ENCODE results near the gene KRT3.
"Not testable (repeated sequence)": the region's sequence is repeated elsewhere in the genome, so short reads cannot be mapped to it uniquely, and the experiment has no call there.

KRT3 gene

GRCh38 chr12:52771505-52771904 lies 24.4 kb downstream of the KRT3 start:
- Mint-ChIP-seq H3K36me3 (no peaks in the 10 kb centered on the region), H3K27ac (no peak overlapping the region), H3K27me3 (peaks cover 42% of the 10 kb centered on the region), H3K9me3 (no peaks in the 10 kb centered on the region), H3K4me3 (no peak overlapping the region), H3K4me1 (no peaks in the 10 kb centered on the region)
- no peak for ATAC-seq

- no peaks in the 10 kb centered on the region for H3K36me3 Mint-ChIP-seq
- H3K4me1 Mint-ChIP-seq: no peaks in the 10 kb centered on the region
- H3K27ac Mint-ChIP-seq: no peak overlapping the region
- H3K4me3 Mint-ChIP-seq: no peak overlapping the region
- no peaks in the 10 kb centered on the region for H3K9me3 Mint-ChIP-seq
- peaks cover 43% of the 10 kb centered on the region for H3K27me3 Mint-ChIP-seq
- ATAC-seq: no peak
Measured at GRCh38 chr12:52771088-52771487, 24.8 kb downstream of the KRT3 start.

- Mint-ChIP-seq H3K4me1 (no peaks in the 10 kb centered on the region), H3K36me3 (no peaks in the 10 kb centered on the region), H3K9me3 (no peaks in the 10 kb centered on the region), H3K27ac (no peak overlapping the region), H3K4me3 (no peak overlapping the region), H3K27me3 (peaks cover 42% of the 10 kb centered on the region)
- no peak for ATAC-seq
Measured at GRCh38 chr12:52769946-52770345, 26.0 kb downstream of the KRT3 start.

GRCh38 chr12:52769354-52769753 lies 26.6 kb downstream of the KRT3 start:
- H3K27ac Mint-ChIP-seq: no peak overlapping the region
- H3K9me3 Mint-ChIP-seq: no peaks in the 10 kb centered on the region
- H3K27me3 Mint-ChIP-seq: peaks cover 42% of the 10 kb centered on the region

GRCh38 chr12:52768479-52769200 lies 27.3 kb downstream of the KRT3 start:
- Mint-ChIP-seq H3K9me3 (no peaks in the 10 kb centered on the region), H3K4me1 (no peaks in the 10 kb centered on the region), H3K4me3 (no peak overlapping the region), H3K36me3 (no peaks in the 10 kb centered on the region), H3K27ac (no peak overlapping the region), H3K27me3 (peaks cover 42% of the 10 kb centered on the region)
- no peak for ATAC-seq

More at GRCh38 chr12:52769354-52769753, 26.6 kb downstream of the KRT3 start:
- ATAC-seq: no peak
- no peaks in the 10 kb centered on the region for H3K36me3 Mint-ChIP-seq
- no peak overlapping the region for H3K4me3 Mint-ChIP-seq
- H3K4me1 Mint-ChIP-seq: no peaks in the 10 kb centered on the region

- ATAC-seq: no peak
- Mint-ChIP-seq H3K4me3 (no peak overlapping the region), H3K4me1 (no peaks in the 10 kb centered on the region), H3K36me3 (no peaks in the 10 kb centered on the region), H3K9me3 (no peaks in the 10 kb centered on the region), H3K27me3 (peaks cover 42% of the 10 kb centered on the region), H3K27ac (no peak overlapping the region)
Measured at GRCh38 chr12:52767427-52767826, 28.5 kb downstream of the KRT3 start.

- ATAC-seq: no peak
- Mint-ChIP-seq H3K27me3 (peaks cover 42% of the 10 kb centered on the region), H3K36me3 (no peaks in the 10 kb centered on the region), H3K4me1 (no peaks in the 10 kb centered on the region), H3K27ac (no peak overlapping the region), H3K9me3 (no peaks in the 10 kb centered on the region), H3K4me3 (no peak overlapping the region)
Measured at GRCh38 chr12:52767020-52767379, 28.9 kb downstream of the KRT3 start.

- ATAC-seq: no peak
Measured at GRCh38 chr12:52766351-52767019, 29.4 kb downstream of the KRT3 start.

GRCh38 chr12:52765702-52766101 lies 30.2 kb downstream of the KRT3 start:
- Mint-ChIP-seq H3K4me1 (no peaks in the 10 kb centered on the region), H3K27ac (no peak overlapping the region), H3K36me3 (no peaks in the 10 kb centered on the region), H3K27me3 (peaks cover 35% of the 10 kb centered on the region), H3K4me3 (no peak overlapping the region), H3K9me3 (peaks cover 1% of the 10 kb centered on the region)
- ATAC-seq: no peak

More at GRCh38 chr12:52766351-52767019, 29.4 kb downstream of the KRT3 start:
- peaks cover 42% of the 10 kb centered on the region for H3K27me3 Mint-ChIP-seq
- no peaks in the 10 kb centered on the region for H3K9me3 Mint-ChIP-seq
- H3K27ac Mint-ChIP-seq: no peak overlapping the region
- no peaks in the 10 kb centered on the region for H3K36me3 Mint-ChIP-seq
- no peaks in the 10 kb centered on the region for H3K4me1 Mint-ChIP-seq
- H3K4me3 Mint-ChIP-seq: no peak overlapping the region

- peaks cover 2% of the 10 kb centered on the region for H3K9me3 Mint-ChIP-seq
- ATAC-seq: no peak
- peaks cover 30% of the 10 kb centered on the region for H3K27me3 Mint-ChIP-seq
- H3K4me1 Mint-ChIP-seq: no peaks in the 10 kb centered on the region
- H3K4me3 Mint-ChIP-seq: no peak overlapping the region
- no peak overlapping the region for H3K27ac Mint-ChIP-seq
- H3K36me3 Mint-ChIP-seq: no peaks in the 10 kb centered on the region
Measured at GRCh38 chr12:52763991-52764390, 31.9 kb downstream of the KRT3 start.

GRCh38 chr12:52763036-52763659 lies 32.8 kb downstream of the KRT3 start:
- no peak for ATAC-seq
- no peak overlapping the region for H3K27ac Mint-ChIP-seq
- no peak overlapping the region for H3K4me3 Mint-ChIP-seq
- peaks cover 24% of the 10 kb centered on the region for H3K27me3 Mint-ChIP-seq
- peaks cover 2% of the 10 kb centered on the region for H3K9me3 Mint-ChIP-seq
- H3K36me3 Mint-ChIP-seq: no peaks in the 10 kb centered on the region
- no peaks in the 10 kb centered on the region for H3K4me1 Mint-ChIP-seq

GRCh38 chr12:52761802-52762201 lies 34.1 kb downstream of the KRT3 start:
- Mint-ChIP-seq H3K27me3 (peaks cover 14% of the 10 kb centered on the region), H3K27ac (no peak overlapping the region), H3K4me1 (no peaks in the 10 kb centered on the region), H3K9me3 (peaks cover 2% of the 10 kb centered on the region), H3K36me3 (no peaks in the 10 kb centered on the region), H3K4me3 (no peak overlapping the region)
- no peak for ATAC-seq

GRCh38 chr12:52761218-52761617 lies 34.7 kb downstream of the KRT3 start:
- not testable (repeated sequence) for H3K9me3 Mint-ChIP-seq, H3K36me3 Mint-ChIP-seq, H3K27ac Mint-ChIP-seq, ATAC-seq, H3K4me1 Mint-ChIP-seq, H3K27me3 Mint-ChIP-seq, H3K4me3 Mint-ChIP-seq

- H3K36me3 Mint-ChIP-seq: no peaks in the 10 kb centered on the region
- H3K9me3 Mint-ChIP-seq: peaks cover 2% of the 10 kb centered on the region
- no peak overlapping the region for H3K4me3 Mint-ChIP-seq
- H3K4me1 Mint-ChIP-seq: no peaks in the 10 kb centered on the region
- H3K27me3 Mint-ChIP-seq: peaks cover 3% of the 10 kb centered on the region
- no peak for ATAC-seq
- no peak overlapping the region for H3K27ac Mint-ChIP-seq
Measured at GRCh38 chr12:52760623-52761022, 35.3 kb downstream of the KRT3 start.

GRCh38 chr12:52759695-52760094 lies 36.2 kb downstream of the KRT3 start:
- H3K27me3 Mint-ChIP-seq: peaks cover 9% of the 10 kb centered on the region
- H3K4me1 Mint-ChIP-seq: no peaks in the 10 kb centered on the region
- no peak overlapping the region for H3K4me3 Mint-ChIP-seq
- no peak overlapping the region for H3K27ac Mint-ChIP-seq
- ATAC-seq: no peak
- no peaks in the 10 kb centered on the region for H3K36me3 Mint-ChIP-seq
- peaks cover 2% of the 10 kb centered on the region for H3K9me3 Mint-ChIP-seq

GRCh38 chr12:52759218-52759617 lies 36.7 kb downstream of the KRT3 start:
- Mint-ChIP-seq H3K36me3 (no peaks in the 10 kb centered on the region), H3K27me3 (peaks cover 11% of the 10 kb centered on the region), H3K27ac (no peak overlapping the region)

More at GRCh38 chr12:52759218-52759617, 36.7 kb downstream of the KRT3 start:
- Mint-ChIP-seq H3K4me1 (no peaks in the 10 kb centered on the region), H3K9me3 (peaks cover 2% of the 10 kb centered on the region), H3K4me3 (no peak overlapping the region)
- no peak for ATAC-seq
